Endothelial cell (in vitro differentiated cells): Measurements from ENCODE around the gene RINL. TPM values are rescaled to one million over a fixed set of nuclear protein-coding genes. Genes with fewer than 3 reads are reported as not detected.

Experiments used
- DNase-seq: peaks from one replicate; pipeline ENCODE4 v3.0.0; 2021; ENCODE audit warnings: low spot score
- H3K27ac Mint-ChIP-seq: one replicate; pipeline ENCODE4 v1.8.0; 2021; ENCODE audit warnings: mixed read lengths, inconsistent platforms; ENCODE audit not compliant: unreplicated experiment
- H3K27me3 Mint-ChIP-seq: one replicate; pipeline ENCODE4 v1.8.0; 2021; ENCODE audit warnings: mild to moderate bottlenecking, moderate library complexity, mixed read lengths, inconsistent platforms; ENCODE audit not compliant: unreplicated experiment
- H3K36me3 Mint-ChIP-seq: one replicate; pipeline ENCODE4 v1.8.0; 2021; ENCODE audit warnings: mild to moderate bottlenecking, low read depth, mixed read lengths, inconsistent platforms; ENCODE audit not compliant: unreplicated experiment
- H3K4me1 Mint-ChIP-seq: one replicate; pipeline ENCODE4 v1.8.0; 2021; ENCODE audit warnings: mild to moderate bottlenecking, mixed read lengths, inconsistent platforms; ENCODE audit not compliant: unreplicated experiment
- H3K4me3 Mint-ChIP-seq: one replicate; pipeline ENCODE4 v1.8.0; 2021; ENCODE audit warnings: mild to moderate bottlenecking, mixed read lengths, inconsistent platforms; ENCODE audit not compliant: unreplicated experiment
- H3K9me3 Mint-ChIP-seq: one replicate; pipeline ENCODE4 v1.8.0; 2021; ENCODE audit warnings: mixed read lengths, inconsistent platforms; ENCODE audit not compliant: unreplicated experiment
- CTCF ChIP-seq: fragments of 200-600 bp; sonication (generic); IDR thresholded peaks from one replicate; pipeline ENCODE4 v1.5.0; 2021; ENCODE audit warnings: antibody characterized with exemption; ENCODE audit not compliant: unreplicated experiment
- total RNA-seq: library from RNA; stranded (reverse); fragmentation: NEBNext Ultra II Directional; extraction: Animal tissue kit (Norgen Biotek cat#: 25700); gene quantifications from one replicate; pipeline ENCODE4 v1.2.1, GENCODE V29; 2021; ENCODE audit not compliant: unreplicated experiment

The RINL gene
- total RNA-seq, 1 donor from 2014 or later, result 5.6 TPM

- H3K27me3 Mint-ChIP-seq, result peaks cover 7% of the 10 kb centered on the region
- peak overlapping the region; percentile 89 for H3K4me3 Mint-ChIP-seq
- peaks cover 6% of the 10 kb centered on the region for H3K36me3 Mint-ChIP-seq
- DNase-seq, result no peak
- peak overlapping the region; percentile 97 for H3K27ac Mint-ChIP-seq
- no peaks in the 10 kb centered on the region for H3K9me3 Mint-ChIP-seq
- no peak for TF ChIP-seq CTCF
- H3K4me1 Mint-ChIP-seq, result peaks cover 18% of the 10 kb centered on the region
Measured at GRCh38 chr19:38900202-38900629, 22.1 kb upstream of the RINL start.

- Mint-ChIP-seq H3K27ac (peak within 1 kb of the TSS; percentile 97), H3K4me1 (peaks cover 17% of the 10 kb centered on the region), H3K36me3 (peaks cover 6% of the 10 kb centered on the region), H3K27me3 (peaks cover 10% of the 10 kb centered on the region), H3K9me3 (no peaks in the 10 kb centered on the region), H3K4me3 (peak within 1 kb of the TSS; percentile 89)
- peak; percentile 95 for DNase-seq
- TF ChIP-seq CTCF, result no peak
Measured at GRCh38 chr19:38899447-38900201, 21.5 kb upstream of the RINL start, which contains the start of the genes NFKBIB and SIRT2. TSS of gene NFKBIB (plus strand) at chr19:38899969. CDS start at chr19:38900033, 64 bp downstream. TSS of gene SIRT2 (minus strand) at chr19:38899618. CDS start at chr19:38899521, 97 bp downstream.

- DNase-seq, result no peak
- H3K4me3 Mint-ChIP-seq, result peak overlapping the region; percentile 89
- peak overlapping the region; percentile 71 for H3K27ac Mint-ChIP-seq
- H3K9me3 Mint-ChIP-seq, result no peaks in the 10 kb centered on the region
- peaks cover 11% of the 10 kb centered on the region for H3K27me3 Mint-ChIP-seq
- peaks cover 4% of the 10 kb centered on the region for H3K36me3 Mint-ChIP-seq
- peaks cover 11% of the 10 kb centered on the region for H3K4me1 Mint-ChIP-seq
- TF ChIP-seq CTCF, result no peak
Measured at GRCh38 chr19:38898788-38899446, 20.8 kb upstream of the RINL start.

- DNase-seq, result no peak
- peaks cover 8% of the 10 kb centered on the region for H3K4me1 Mint-ChIP-seq
- no peak for TF ChIP-seq CTCF
- peaks cover 10% of the 10 kb centered on the region for H3K27me3 Mint-ChIP-seq
- no peak overlapping the region for H3K4me3 Mint-ChIP-seq
- H3K27ac Mint-ChIP-seq, result peak overlapping the region; percentile 72
- peaks cover 11% of the 10 kb centered on the region for H3K36me3 Mint-ChIP-seq
- H3K9me3 Mint-ChIP-seq, result no peaks in the 10 kb centered on the region
Measured at GRCh38 chr19:38894968-38895367, 16.9 kb upstream of the RINL start.
